SKM-1 (cell line): ENCODE data around the gene TBC1D8.

ENCODE experiments used
- DNase-seq: peaks from one replicate; lab custom pipeline; 2025; ENCODE audit not compliant: unreplicated experiment; lab: John Stamatoyannopoulos, UW

TBC1D8 gene

GRCh38 chr2:101001691-101002561 is 149.3 kb downstream of the TBC1D8 start, which contains the start of gene RPL31:
RPL31 (plus strand) TSS chr2:101002289; CDS start chr2:101002702, 413 bp downstream.
- peak; percentile 96 for DNase-seq

GRCh38 chr2:100999995-101000394 is 151.2 kb downstream of the TBC1D8 start:
- DNase-seq = no peak

GRCh38 chr2:100998235-100998573 is 153.0 kb downstream of the TBC1D8 start:
- no peak for DNase-seq

GRCh38 chr2:100997509-100998234 is 153.5 kb downstream of the TBC1D8 start:
- no peak for DNase-seq

- DNase-seq = no peak
These were observed 155.7 kb downstream of the TBC1D8 start for GRCh38 chr2:100995309-100996075.

GRCh38 chr2:100993294-100993693 is 157.9 kb downstream of the TBC1D8 start:
- DNase-seq = no peak

GRCh38 chr2:100992262-100992661 is 158.9 kb downstream of the TBC1D8 start:
- no peak for DNase-seq

- no peak for DNase-seq
These were observed 159.8 kb downstream of the TBC1D8 start for GRCh38 chr2:100991404-100991773.

- DNase-seq = no peak
These were observed 160.4 kb downstream of the TBC1D8 start for GRCh38 chr2:100990650-100991403.

GRCh38 chr2:100990166-100990565 is 161.0 kb downstream of the TBC1D8 start:
- no peak for DNase-seq

- no peak for DNase-seq
These were observed 161.5 kb downstream of the TBC1D8 start for GRCh38 chr2:100989666-100990065.

GRCh38 chr2:100988630-100989417 is 162.4 kb downstream of the TBC1D8 start:
- no peak for DNase-seq

GRCh38 chr2:100987974-100988373 is 163.2 kb downstream of the TBC1D8 start:
- DNase-seq = no peak

- DNase-seq = no peak
These were observed 163.6 kb downstream of the TBC1D8 start for GRCh38 chr2:100987536-100987935.

- DNase-seq = no peak
These were observed 165.0 kb downstream of the TBC1D8 start for GRCh38 chr2:100986157-100986556.

GRCh38 chr2:100984892-100985307 is 166.3 kb downstream of the TBC1D8 start:
- DNase-seq = peak; percentile 17

- DNase-seq = no peak
These were observed 167.4 kb downstream of the TBC1D8 start for GRCh38 chr2:100983684-100984310.

GRCh38 chr2:100983201-100983600 is 168.0 kb downstream of the TBC1D8 start:
- no peak for DNase-seq

GRCh38 chr2:100982431-100982861 is 168.7 kb downstream of the TBC1D8 start:
- DNase-seq = no peak
